ENCODE results near the gene PLEKHA8. TPM values are rescaled to one million over a fixed set of nuclear protein-coding genes. Genes with fewer than 3 reads are reported as not detected.
A peak's percentile ranks its signal among the peaks of the same experiment; 100 is the strongest.

The PLEKHA8 gene
- total RNA-seq, 1 experiment from 2014 or later: 23.0 TPM

DNA sequence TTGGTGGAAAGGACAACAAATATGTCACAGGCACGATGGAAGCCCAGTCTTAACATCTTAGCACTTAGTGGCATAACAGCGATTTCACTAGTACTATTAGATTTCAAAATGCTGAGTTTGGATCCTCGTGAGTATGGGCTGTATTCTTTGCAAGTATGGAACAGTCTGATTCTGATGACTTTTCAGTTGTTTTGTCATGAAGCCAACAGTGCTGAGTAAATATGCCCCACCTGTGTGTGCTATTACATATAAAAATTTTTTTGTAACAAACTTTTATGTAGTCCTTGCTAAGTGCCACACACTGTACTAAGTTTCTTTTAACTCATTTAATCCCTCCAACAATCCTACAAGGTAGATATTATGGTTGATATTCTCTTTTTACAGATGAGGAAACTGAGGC, 137.4 kb downstream of the PLEKHA8 start:
- Histone ChIP-seq H3K4me1 (replicated peaks; ENCODE audit: insufficient read depth) (peaks cover 49% of the 10 kb centered on the region), H3K9me3 (ENCODE audit: insufficient read depth, low read depth) (no peaks in the 10 kb centered on the region), H3K27me3 (ENCODE audit: insufficient read depth, low read depth) (no peaks in the 10 kb centered on the region), H3K4me3 (no peak overlapping the region), H3F3A (ENCODE audit: insufficient read depth, low read depth) (peaks cover 25% of the 10 kb centered on the region; the same call in 1 of the 2 replicates), H3K4me2 (peak overlapping the region; percentile 48), H3K9me2 (ENCODE audit: insufficient read depth) (no peaks in the 10 kb centered on the region), H4K20me1 (ENCODE audit: insufficient read depth) (no peaks in the 10 kb centered on the region), H2AFZ (no peak overlapping the region), H3K79me2 (ENCODE audit: low read depth) (no peaks in the 10 kb centered on the region), H3K27ac (peak overlapping the region; percentile 28), H3K36me3 (ENCODE audit: low read depth) (no peaks in the 10 kb centered on the region)
- intact Hi-C loops (cut with micrococcal nuclease; ENCODE audit: unreplicated experiment): loop anchor here (10.0 kb wide), 1 partner anchor 579 kb away; no protein-coding TSS in a partner anchor
- ChIA-PET POLR2A (ENCODE audit: unreplicated experiment) (interaction anchor here (0.5 to 1.2 kb wide), 3 partner anchors 41 to 399 kb away, joined by 3 to 8 read pairs (median 6); no protein-coding TSS in a partner anchor), CTCF (interaction anchor here (0.7 to 1.2 kb wide), 3 partner anchors 14 to 110 kb away, joined by 3 to 5 read pairs (median 4); no protein-coding TSS in a partner anchor)
- DNase-seq: no peak
- BruUV-seq (replicated peaks): no TSS peak
- TF ChIP-seq CTCF (conservative IDR thresholded peaks at IDR 0.05) (no peak), EZH2 (IDR thresholded peaks at IDR 0.05; ENCODE audit: low read depth) (no peak)

- ChIA-PET POLR2A (ENCODE audit: unreplicated experiment) (interaction anchor here (0.5 to 1.2 kb wide), 4 partner anchors 40 to 398 kb away, joined by 3 to 8 read pairs (median 5); no protein-coding TSS in a partner anchor), CTCF (interaction anchor here (0.7 to 1.2 kb wide), 4 partner anchors 13 to 169 kb away, joined by 3 to 5 read pairs (median 4); no protein-coding TSS in a partner anchor)
- intact Hi-C loops (cut with micrococcal nuclease; ENCODE audit: unreplicated experiment): loop anchor here (1.0 to 10.0 kb wide), 7 partner anchors 17 to 579 kb away; partner anchors contain the start of genes MTURN and ZNRF2
- DNase-seq: peak; percentile 82 to 89
- TF ChIP-seq CTCF (conservative IDR thresholded peaks at IDR 0.05) (no peak), EZH2 (IDR thresholded peaks at IDR 0.05; ENCODE audit: low read depth) (no peak)
- Histone ChIP-seq H3K36me3 (ENCODE audit: low read depth) (no peaks in the 10 kb centered on the region), H3K79me2 (ENCODE audit: low read depth) (no peaks in the 10 kb centered on the region), H3K9me3 (ENCODE audit: insufficient read depth, low read depth) (no peaks in the 10 kb centered on the region), H3K27ac (peak overlapping the region; percentile 28), H3K4me1 (replicated peaks; ENCODE audit: insufficient read depth) (peaks cover 49% of the 10 kb centered on the region), H3K4me3 (no peak overlapping the region), H4K20me1 (ENCODE audit: insufficient read depth) (no peaks in the 10 kb centered on the region), H3F3A (ENCODE audit: insufficient read depth, low read depth) (peaks cover 25% of the 10 kb centered on the region; the same call in 1 of the 2 replicates), H3K4me2 (peak overlapping the region; percentile 48), H3K9me2 (ENCODE audit: insufficient read depth) (no peaks in the 10 kb centered on the region), H3K27me3 (ENCODE audit: insufficient read depth, low read depth) (no peaks in the 10 kb centered on the region), H2AFZ (no peak overlapping the region)
- BruUV-seq (replicated peaks): no TSS peak
Measured at GRCh38 chr7:30166155-30166840, 138.1 kb downstream of the PLEKHA8 start.

DNA sequence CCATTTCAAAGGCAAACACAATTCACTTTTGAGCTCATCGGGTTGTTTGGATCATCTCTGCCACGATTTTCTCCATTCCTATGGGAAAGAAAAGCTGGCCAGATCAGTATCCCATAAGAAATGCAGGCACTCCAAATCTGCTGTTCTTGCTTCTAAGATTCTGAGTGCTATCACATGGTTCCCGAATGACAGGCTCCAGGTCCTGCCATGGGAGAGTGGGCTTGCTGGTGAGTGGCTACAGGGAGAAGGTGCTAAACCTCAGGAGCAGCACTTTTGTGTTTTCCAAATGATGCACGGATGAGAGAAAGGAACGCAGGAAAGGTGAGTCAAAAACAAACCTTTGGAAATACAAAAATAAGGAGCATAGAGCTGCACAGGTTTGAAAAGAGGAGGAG, 138.6 kb downstream of the PLEKHA8 start:
- Histone ChIP-seq H3K4me2 (peak overlapping the region; percentile 48), H3K36me3 (ENCODE audit: low read depth) (no peaks in the 10 kb centered on the region), H2AFZ (no peak overlapping the region), H3F3A (ENCODE audit: insufficient read depth, low read depth) (peaks cover 25% of the 10 kb centered on the region; the same call in 1 of the 2 replicates), H3K27ac (peak overlapping the region; percentile 28), H3K9me2 (ENCODE audit: insufficient read depth) (no peaks in the 10 kb centered on the region), H3K4me3 (no peak overlapping the region), H4K20me1 (ENCODE audit: insufficient read depth) (no peaks in the 10 kb centered on the region), H3K9me3 (ENCODE audit: insufficient read depth, low read depth) (no peaks in the 10 kb centered on the region), H3K27me3 (ENCODE audit: insufficient read depth, low read depth) (no peaks in the 10 kb centered on the region), H3K4me1 (replicated peaks; ENCODE audit: insufficient read depth) (peaks cover 53% of the 10 kb centered on the region), H3K79me2 (ENCODE audit: low read depth) (no peaks in the 10 kb centered on the region)
- intact Hi-C loops (cut with micrococcal nuclease; ENCODE audit: unreplicated experiment): loop anchor here (1.0 to 10.0 kb wide), 7 partner anchors 18 to 578 kb away; partner anchors contain the start of genes MTURN and ZNRF2
- no TSS peak for BruUV-seq (replicated peaks)
- ChIA-PET POLR2A (ENCODE audit: unreplicated experiment) (interaction anchor here (0.5 to 1.2 kb wide), 2 partner anchors 39 to 59 kb away, joined by 4 to 6 read pairs; no protein-coding TSS in a partner anchor), CTCF (interaction anchor here (0.5 to 0.7 kb wide), 2 partner anchors 118 to 169 kb away, joined by 3 read pairs; no protein-coding TSS in a partner anchor)
- no peak for DNase-seq
- TF ChIP-seq EZH2 (IDR thresholded peaks at IDR 0.05; ENCODE audit: low read depth): no peak
- TF ChIP-seq CTCF (conservative IDR thresholded peaks at IDR 0.05): no peak

Measured in PC-9 (cell line).